MG63 (cell line): ENCODE results near the gene ZSWIM6. TPM values are rescaled to one million over a fixed set of nuclear protein-coding genes. Genes with fewer than 3 reads are reported as not detected.

Experiments
- DNase-seq: peaks from one replicate; pipeline ENCODE4 v3.0.0-alpha.2; 2020
- H3K27me3 ChIP-seq: fragments of 250-450 bp; sonication (Bioruptor Pico); 2 replicates; pipeline ENCODE4 v1.5.1; 2020; ENCODE audit warnings: mild to moderate bottlenecking, moderate library complexity
- H3K36me3 ChIP-seq: fragments of 250-450 bp; sonication (Bioruptor Pico); 2 replicates; pipeline ENCODE4 v1.5.1; 2020; ENCODE audit warnings: mild to moderate bottlenecking, moderate library complexity
- H3K4me3 ChIP-seq: fragments of 250-450 bp; sonication (Bioruptor Pico); 2 replicates; pipeline ENCODE4 v1.5.1; 2020; ENCODE audit warnings: mild to moderate bottlenecking, moderate library complexity
- H3K9me3 ChIP-seq: fragments of 250-450 bp; sonication (Bioruptor Pico); 2 replicates; pipeline ENCODE4 v1.5.1; 2020; ENCODE audit warnings: mild to moderate bottlenecking, moderate library complexity
- total RNA-seq: library from RNA; depleted of rRNA; stranded (reverse); fragments of >200 nt; shearing (Covaris generic); gene quantifications from 2 replicates; pipeline ENCODE4 v1.2.3, GENCODE V29; 2014; ENCODE audit warnings: low replicate concordance

Gene ZSWIM6
- total RNA-seq, 1 experiment from 2014 or later = 3.3 TPM

- peak; percentile 62 for DNase-seq
- Histone ChIP-seq H3K4me3 (no peak overlapping the region), H3K9me3 (no peaks in the 10 kb centered on the region), H3K36me3 (no peaks in the 10 kb centered on the region), H3K27me3 (no peaks in the 10 kb centered on the region)
Measured at GRCh38 chr5:61322738-61323725, 9.0 kb upstream of the ZSWIM6 start.

GRCh38 chr5:61327760-61328753, 4.0 kb upstream of the ZSWIM6 start:
- no peaks in the 10 kb centered on the region for H3K36me3 ChIP-seq
- H3K27me3 ChIP-seq = no peaks in the 10 kb centered on the region
- DNase-seq = peak; percentile 66
- no peak overlapping the region for H3K4me3 ChIP-seq
- no peaks in the 10 kb centered on the region for H3K9me3 ChIP-seq

DNA sequence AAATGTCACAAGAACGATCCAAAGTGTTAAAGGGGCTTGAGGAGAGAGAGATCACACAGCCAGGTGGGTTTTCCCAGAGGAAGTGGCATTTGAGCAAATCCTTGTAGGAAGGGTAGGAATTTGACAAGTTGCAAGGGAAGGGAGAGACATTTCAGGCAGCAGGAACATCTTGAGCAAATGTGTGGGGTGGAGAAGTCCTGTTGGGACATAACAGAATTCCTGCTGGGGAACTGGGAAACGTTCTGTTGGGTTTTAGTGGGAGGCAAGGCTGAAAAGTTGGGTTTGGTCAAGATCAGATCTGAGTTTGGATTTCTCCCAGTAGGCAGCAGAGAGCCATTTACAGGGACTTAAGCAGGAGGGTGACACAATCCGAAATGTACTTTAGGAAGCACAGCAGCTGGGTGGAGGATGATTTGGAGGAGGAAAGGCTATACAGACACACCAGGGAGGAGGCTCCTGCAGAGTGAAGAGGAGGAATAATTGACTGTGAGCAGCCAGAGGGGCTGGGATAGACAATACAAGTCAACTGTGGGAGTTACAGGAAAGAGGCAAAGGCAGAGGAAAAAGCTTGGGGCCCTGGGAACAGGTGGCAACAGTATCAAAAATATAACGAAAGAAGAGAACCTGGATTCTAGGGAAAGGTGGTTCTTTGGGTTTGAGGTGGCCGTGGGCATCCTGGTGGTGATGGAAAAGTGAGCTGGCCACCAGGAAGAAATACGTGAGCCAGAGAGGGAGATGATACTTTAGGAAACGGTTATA, 3.1 kb upstream of the ZSWIM6 start:
- Histone ChIP-seq H3K36me3 (no peaks in the 10 kb centered on the region), H3K9me3 (no peaks in the 10 kb centered on the region), H3K27me3 (no peaks in the 10 kb centered on the region), H3K4me3 (no peak overlapping the region)
- DNase-seq = no peak

- peak; percentile 10 for DNase-seq
- Histone ChIP-seq H3K9me3 (no peaks in the 10 kb centered on the region), H3K36me3 (no peaks in the 10 kb centered on the region), H3K4me3 (peak overlapping the region; percentile 80), H3K27me3 (no peaks in the 10 kb centered on the region)
Measured at GRCh38 chr5:61329550-61330128, 2.4 kb upstream of the ZSWIM6 start.

- Histone ChIP-seq H3K27me3 (no peaks in the 10 kb centered on the region), H3K36me3 (peaks cover 4% of the 10 kb centered on the region; the same call in 1 of the 2 replicates), H3K4me3 (peak overlapping the region; percentile 80), H3K9me3 (no peaks in the 10 kb centered on the region)
- no peak for DNase-seq
Measured at GRCh38 chr5:61330341-61330844, 1.7 kb upstream of the ZSWIM6 start.

- H3K36me3 ChIP-seq = peaks cover 7% of the 10 kb centered on the region; the same call in 1 of the 2 replicates
- no peaks in the 10 kb centered on the region for H3K27me3 ChIP-seq
- DNase-seq = peak; percentile 66
- H3K4me3 ChIP-seq = peak overlapping the region; percentile 80
- no peaks in the 10 kb centered on the region for H3K9me3 ChIP-seq
Measured at GRCh38 chr5:61330845-61331406, 1.1 kb upstream of the ZSWIM6 start.

DNA sequence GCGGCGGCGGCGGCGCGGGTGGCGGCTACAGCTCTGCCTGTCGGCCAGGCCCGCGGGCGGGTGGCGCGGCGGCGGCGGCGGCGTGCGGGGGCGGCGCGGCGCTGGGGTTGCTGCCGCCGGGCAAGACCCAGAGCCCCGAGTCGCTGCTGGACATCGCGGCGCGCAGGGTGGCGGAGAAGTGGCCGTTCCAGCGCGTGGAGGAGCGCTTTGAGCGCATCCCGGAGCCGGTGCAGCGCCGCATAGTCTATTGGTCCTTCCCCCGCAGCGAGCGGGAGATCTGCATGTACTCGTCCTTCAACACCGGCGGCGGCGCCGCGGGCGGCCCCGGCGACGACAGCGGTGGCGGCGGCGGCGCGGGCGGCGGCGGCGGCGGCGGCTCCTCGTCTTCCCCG, 296 bp downstream of the ZSWIM6 start:
- Histone ChIP-seq H3K27me3 (no peaks in the 10 kb centered on the region), H3K36me3 (peaks cover 7% of the 10 kb centered on the region), H3K9me3 (no peaks in the 10 kb centered on the region), H3K4me3 (peak overlapping the region; percentile 80)
- DNase-seq = no peak

DNA sequence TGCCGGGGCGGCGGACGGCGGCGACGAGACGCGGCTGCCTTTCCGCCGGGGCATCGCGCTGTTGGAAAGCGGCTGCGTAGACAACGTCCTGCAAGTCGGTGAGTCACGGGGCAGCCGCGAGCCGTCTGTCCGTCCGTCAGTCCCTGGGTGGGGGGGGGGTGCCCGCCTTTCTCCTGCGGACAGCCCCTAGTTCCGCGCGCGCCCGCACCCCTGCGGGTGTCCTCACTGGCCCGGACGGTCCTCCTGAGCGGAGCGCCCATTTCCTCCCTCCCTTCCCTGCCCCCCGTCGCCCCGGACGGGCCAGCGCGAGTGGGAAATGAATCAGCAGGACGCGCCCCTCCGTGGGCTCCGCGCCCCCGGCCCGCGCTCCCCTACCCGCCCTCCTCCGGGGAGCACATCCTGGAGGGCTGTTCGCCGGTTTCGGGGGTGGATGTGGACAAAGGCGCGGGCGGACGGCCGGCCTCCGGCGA, 828 bp downstream of the ZSWIM6 start:
- peaks cover 7% of the 10 kb centered on the region for H3K36me3 ChIP-seq
- H3K9me3 ChIP-seq = no peaks in the 10 kb centered on the region
- DNase-seq = peak; percentile 83
- H3K27me3 ChIP-seq = no peaks in the 10 kb centered on the region
- peak overlapping the region; percentile 92 for H3K4me3 ChIP-seq

DNA sequence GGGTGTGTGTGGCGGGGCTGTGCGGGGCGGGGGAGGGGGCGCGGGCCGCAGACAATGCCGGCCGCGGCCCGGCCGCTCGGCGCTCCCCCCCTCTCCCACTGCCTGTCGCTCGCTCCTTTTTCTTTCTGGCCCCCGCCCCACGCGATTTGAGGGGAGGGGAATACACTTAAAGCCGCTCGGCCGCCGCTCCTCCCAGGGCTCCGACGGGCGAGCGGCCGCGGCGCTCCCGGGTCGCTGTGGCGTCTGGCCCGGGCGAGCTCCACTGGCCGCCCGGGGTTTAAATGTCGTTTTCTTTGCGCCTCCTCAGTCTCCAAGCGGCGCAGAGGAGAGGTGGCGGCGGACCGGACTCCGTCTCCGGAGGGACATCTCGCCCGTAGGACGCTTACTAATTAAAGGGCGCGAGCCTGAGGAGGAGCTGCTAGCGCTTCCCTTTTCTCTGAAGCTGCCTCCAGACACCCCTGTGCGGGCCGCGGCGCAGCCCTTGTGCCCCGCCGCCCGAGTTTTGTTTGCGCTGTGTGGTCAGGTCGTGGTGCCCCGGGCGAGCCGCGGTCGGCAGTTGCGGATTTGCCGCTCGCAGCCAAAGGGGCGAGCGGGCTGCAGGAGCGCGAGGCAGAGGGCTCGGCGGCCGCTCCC, 1.4 kb downstream of the ZSWIM6 start:
- Histone ChIP-seq H3K9me3 (no peaks in the 10 kb centered on the region), H3K36me3 (peaks cover 7% of the 10 kb centered on the region), H3K4me3 (peak overlapping the region; percentile 92), H3K27me3 (no peaks in the 10 kb centered on the region)
- peak; percentile 47 for DNase-seq

DNA sequence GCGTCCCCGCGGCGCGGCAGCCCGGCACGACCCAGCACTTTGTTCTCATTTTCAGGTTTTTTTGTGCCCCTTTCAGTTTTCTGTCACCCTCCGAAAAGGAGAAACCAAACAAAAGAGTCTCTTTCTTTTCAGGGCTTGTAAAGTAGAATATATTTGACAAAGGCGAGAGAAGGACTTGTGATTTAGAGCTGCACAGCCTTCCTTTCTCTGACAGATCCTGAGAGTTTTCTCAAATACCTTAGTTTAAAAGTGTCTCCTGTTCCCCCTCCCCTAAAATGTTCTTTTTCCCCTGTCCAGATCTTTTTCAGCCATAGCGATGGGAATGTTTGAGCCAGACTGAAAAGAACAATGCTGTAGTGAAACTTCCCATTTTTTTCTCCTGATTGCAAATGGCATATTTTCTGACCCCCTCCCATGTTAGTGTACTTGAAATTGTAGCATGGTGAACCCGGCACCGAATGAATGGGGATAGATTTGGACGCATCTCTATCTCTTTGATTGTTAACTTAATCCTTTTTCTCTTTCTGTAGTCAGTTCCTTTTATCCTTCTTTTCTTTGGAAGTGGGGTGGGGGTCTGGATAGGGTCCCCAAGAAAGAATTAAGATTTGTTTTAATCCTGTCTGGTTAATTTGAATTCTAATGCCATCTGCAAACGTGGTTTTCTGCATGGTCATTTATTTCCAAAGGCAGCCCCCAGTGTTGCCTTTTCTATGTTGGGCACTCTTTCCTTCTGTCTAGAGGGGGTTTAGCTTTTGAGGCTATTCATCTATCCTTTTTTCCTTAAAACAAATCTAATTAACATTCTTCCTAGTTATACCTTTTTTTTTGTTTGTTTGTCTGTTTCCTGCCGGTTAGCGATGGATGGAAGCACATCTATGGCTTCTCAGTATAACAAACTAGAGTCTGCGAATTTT, 2.2 kb downstream of the ZSWIM6 start:
- DNase-seq = no peak
- Histone ChIP-seq H3K27me3 (no peaks in the 10 kb centered on the region), H3K9me3 (no peaks in the 10 kb centered on the region), H3K36me3 (peaks cover 7% of the 10 kb centered on the region), H3K4me3 (peak overlapping the region; percentile 92)

- H3K36me3 ChIP-seq = peaks cover 7% of the 10 kb centered on the region
- H3K4me3 ChIP-seq = no peak overlapping the region; the same call in 1 of the 2 replicates
- no peaks in the 10 kb centered on the region for H3K27me3 ChIP-seq
- no peak for DNase-seq
- H3K9me3 ChIP-seq = no peaks in the 10 kb centered on the region
Measured at GRCh38 chr5:61334868-61335615, 3.0 kb downstream of the ZSWIM6 start.

DNA sequence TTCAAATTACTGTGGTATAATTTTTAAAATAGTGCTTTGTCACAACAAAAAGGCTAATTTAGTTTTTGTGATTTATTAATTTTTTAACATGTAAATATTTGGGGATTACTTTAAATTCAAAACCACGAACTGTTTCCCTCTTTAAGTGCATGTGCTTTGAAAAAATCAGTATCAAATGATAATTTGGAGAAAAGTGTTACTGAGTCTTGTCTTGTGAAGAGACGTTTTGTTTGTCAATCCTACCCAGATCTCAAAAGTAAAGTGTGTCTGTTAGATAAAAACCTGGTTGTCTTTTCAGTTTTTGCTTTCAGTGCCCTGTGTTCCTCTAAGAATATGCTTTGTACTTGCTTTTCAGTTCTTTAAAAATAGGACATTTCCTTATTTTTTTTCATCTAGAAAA, 7.7 kb downstream of the ZSWIM6 start:
- no peaks in the 10 kb centered on the region for H3K27me3 ChIP-seq
- peaks cover 7% of the 10 kb centered on the region for H3K36me3 ChIP-seq
- no peak for DNase-seq
- H3K9me3 ChIP-seq = no peaks in the 10 kb centered on the region
- no peak overlapping the region for H3K4me3 ChIP-seq

- Histone ChIP-seq H3K36me3 (no peaks in the 10 kb centered on the region; the same call in 1 of the 2 replicates), H3K27me3 (no peaks in the 10 kb centered on the region), H3K4me3 (no peak overlapping the region), H3K9me3 (no peaks in the 10 kb centered on the region)
- no peak for DNase-seq
Measured at GRCh38 chr5:61340775-61341361, 8.8 kb downstream of the ZSWIM6 start.
